ENCODE results near the gene ZNF174. TPM values are rescaled to one million over a fixed set of nuclear protein-coding genes. Genes with fewer than 3 reads are reported as not detected.
A peak's percentile ranks its signal among the peaks of the same experiment; 100 is the strongest.

ZNF174 gene
- 10 to 100 TPM in 2 of 3 donors, 1 to 10 TPM in 1; 9.3 to 17.7 (median 12.8) TPM for total RNA-seq

DNA sequence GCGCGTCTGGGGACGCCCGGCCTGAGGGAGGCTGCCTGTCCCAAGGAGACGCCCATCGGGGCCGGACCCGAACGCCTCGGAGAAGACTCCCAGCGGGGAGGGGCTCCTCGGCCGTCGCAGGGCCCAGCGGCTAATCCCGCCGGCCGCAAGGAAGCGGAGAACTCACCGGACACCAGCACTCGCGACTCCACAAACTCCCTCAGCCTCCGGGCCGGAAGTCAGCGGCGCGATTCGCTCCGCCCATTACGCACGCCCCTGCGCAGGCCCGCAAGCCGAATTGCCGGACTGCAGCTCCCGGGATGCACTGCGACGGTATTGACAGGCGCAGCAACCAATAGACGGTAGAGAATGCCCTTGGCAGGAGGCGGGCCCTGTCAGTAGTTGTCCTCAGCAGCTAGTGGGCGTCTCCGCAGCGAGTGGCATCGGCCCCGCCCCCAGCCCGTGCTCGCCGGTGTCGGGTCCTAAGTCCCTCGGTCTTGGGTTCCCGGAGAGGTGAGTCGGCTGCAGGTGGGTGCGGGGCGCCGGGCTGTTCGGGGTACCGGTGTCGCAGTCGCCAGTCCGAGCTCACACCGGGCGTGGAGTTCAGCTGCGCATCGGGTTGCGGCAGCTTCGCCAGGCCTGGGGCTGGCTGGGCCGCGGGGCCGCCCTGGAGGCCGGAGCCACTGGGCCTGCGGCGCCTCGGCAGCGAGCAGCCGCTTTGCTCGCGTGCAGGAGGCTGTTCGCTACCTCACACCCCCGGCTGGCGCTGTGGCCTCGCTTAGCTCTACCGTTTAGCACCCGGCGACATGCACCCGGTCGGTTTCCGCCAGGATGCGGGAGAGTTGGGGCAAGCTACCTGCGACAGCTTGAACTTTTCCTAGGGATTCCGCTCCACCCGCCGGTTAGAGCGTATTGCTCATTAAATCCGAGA lies at the start of gene ZNF174, which contains the start of gene ZSCAN32:
TSS of gene ZNF174 (plus strand) at position 437 of the 910 bp plus-strand sequence. CDS start 790 bp downstream, outside the sequence.
TSS of gene ZSCAN32 (minus strand) at position 226 of the 910 bp plus-strand sequence. CDS start 3,447 bp downstream, outside the sequence.
- H3K36me3 ChIP-seq = peaks cover 10% of the 10 kb centered on the region
- H3K4me1 ChIP-seq = no peaks in the 10 kb centered on the region
- intact Hi-C loops (cut with DNase I; ENCODE audit: low total_unique reads) = no loop called here
- peak within 1 kb of the TSS; percentile 91 to 95 for H3K27ac ChIP-seq
- TF ChIP-seq POLR2AphosphoS5 (IDR thresholded peaks at IDR 0.05) (peak; percentile 56 to 81 (median 58)), POLR2A (IDR thresholded peaks at IDR 0.05) (no peak)
- H3K4me3 ChIP-seq = peak within 1 kb of the TSS; percentile 86 to 98 (median 95)
- H3K27me3 ChIP-seq = no peaks in the 10 kb centered on the region
- H3K9me3 ChIP-seq = peaks cover 38 to 47% of the 10 kb centered on the region in 2 donors
- DNase-seq (ENCODE audit: low spot score in 2 of 2) = peak; percentile 98 to 99

DNA sequence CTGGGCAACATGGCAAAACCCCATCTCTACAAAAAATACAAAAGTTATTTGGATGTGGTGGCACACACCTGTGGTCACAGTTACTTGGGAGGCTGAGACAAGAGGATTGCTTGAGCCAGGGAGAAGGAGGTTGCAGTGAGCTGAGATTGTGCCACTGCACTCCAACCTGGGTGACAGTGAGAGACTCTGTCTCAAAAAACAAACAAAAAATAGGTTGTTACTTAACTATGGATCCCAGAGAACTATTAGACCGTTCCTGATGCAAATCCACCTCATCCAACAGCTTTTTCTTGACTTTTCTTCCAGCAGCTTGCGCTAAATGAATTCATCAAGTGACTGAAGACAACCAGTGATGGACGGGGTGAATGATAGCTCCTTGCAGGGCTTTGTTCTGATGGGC lies 45.4 kb upstream of the ZNF174 start, which contains the start of gene OR2C1:
TSS of gene OR2C1 (plus strand) at position 301 of the 400 bp plus-strand sequence. CDS start at position 353, 52 bp downstream.
- no peaks in the 10 kb centered on the region for H3K27me3 ChIP-seq
- peaks cover 5 to 6% of the 10 kb centered on the region in 2 donors for H3K9me3 ChIP-seq
- intact Hi-C loops (cut with DNase I; ENCODE audit: low total_unique reads) = no loop called here
- no peaks in the 10 kb centered on the region for H3K36me3 ChIP-seq
- DNase-seq (ENCODE audit: low spot score in 2 of 2) = no peak
- H3K4me1 ChIP-seq = no peaks in the 10 kb centered on the region
- no peak within 1 kb of the TSS for H3K4me3 ChIP-seq
- TF ChIP-seq POLR2AphosphoS5 (IDR thresholded peaks at IDR 0.05) (no peak), POLR2A (IDR thresholded peaks at IDR 0.05) (no peak)
- TF ChIP-seq, protein P1, sequence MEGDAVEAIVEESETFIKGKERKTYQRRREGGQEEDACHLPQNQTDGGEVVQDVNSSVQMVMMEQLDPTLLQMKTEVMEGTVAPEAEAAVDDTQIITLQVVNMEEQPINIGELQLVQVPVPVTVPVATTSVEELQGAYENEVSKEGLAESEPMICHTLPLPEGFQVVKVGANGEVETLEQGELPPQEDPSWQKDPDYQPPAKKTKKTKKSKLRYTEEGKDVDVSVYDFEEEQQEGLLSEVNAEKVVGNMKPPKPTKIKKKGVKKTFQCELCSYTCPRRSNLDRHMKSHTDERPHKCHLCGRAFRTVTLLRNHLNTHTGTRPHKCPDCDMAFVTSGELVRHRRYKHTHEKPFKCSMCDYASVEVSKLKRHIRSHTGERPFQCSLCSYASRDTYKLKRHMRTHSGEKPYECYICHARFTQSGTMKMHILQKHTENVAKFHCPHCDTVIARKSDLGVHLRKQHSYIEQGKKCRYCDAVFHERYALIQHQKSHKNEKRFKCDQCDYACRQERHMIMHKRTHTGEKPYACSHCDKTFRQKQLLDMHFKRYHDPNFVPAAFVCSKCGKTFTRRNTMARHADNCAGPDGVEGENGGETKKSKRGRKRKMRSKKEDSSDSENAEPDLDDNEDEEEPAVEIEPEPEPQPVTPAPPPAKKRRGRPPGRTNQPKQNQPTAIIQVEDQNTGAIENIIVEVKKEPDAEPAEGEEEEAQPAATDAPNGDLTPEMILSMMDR (IDR thresholded peaks at IDR 0.05) = no peak
- no peak within 1 kb of the TSS for H3K27ac ChIP-seq

DNA sequence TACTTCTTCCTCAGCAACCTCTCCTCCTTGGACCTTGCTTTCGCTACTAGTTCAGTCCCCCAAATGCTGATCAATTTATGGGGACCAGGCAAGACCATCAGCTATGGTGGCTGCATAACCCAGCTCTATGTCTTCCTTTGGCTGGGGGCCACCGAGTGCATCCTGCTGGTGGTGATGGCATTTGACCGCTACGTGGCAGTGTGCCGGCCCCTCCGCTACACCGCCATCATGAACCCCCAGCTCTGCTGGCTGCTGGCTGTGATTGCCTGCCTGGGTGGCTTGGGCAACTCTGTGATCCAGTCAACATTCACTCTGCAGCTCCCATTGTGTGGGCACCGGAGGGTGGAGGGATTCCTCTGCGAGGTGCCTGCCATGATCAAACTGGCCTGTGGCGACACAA lies 44.9 kb upstream of the ZNF174 start:
- Histone ChIP-seq H3K36me3 (no peaks in the 10 kb centered on the region), H3K27ac (no peak overlapping the region), H3K4me1 (no peaks in the 10 kb centered on the region), H3K27me3 (no peaks in the 10 kb centered on the region), H3K9me3 (peaks cover 5 to 6% of the 10 kb centered on the region in 2 donors), H3K4me3 (no peak overlapping the region)
- TF ChIP-seq, protein P1 (IDR thresholded peaks at IDR 0.05) = no peak
- TF ChIP-seq POLR2A (IDR thresholded peaks at IDR 0.05) (no peak), POLR2AphosphoS5 (IDR thresholded peaks at IDR 0.05) (no peak)
- no peak for DNase-seq (ENCODE audit: low spot score in 2 of 2)
- intact Hi-C loops (cut with DNase I; ENCODE audit: low total_unique reads) = no loop called here

DNA sequence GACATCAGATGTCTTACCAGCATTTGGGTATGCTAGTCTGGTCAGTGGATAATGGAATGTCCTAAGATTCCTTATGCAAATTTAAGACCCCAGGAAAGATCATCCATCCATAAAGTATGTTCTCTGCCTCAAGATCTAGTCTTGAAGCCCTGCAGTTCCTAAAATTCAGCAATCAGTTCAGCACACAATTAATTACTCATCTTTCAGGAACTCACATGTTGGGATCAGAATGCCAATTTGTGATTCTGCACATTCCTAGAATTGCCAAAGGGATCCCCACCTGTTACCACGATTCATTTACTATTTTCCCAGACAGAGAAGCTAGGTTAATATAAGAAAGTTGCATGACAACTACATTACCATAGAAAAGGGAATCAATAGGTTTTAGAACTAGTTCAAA lies 42.1 kb upstream of the ZNF174 start:
- TF ChIP-seq POLR2A (IDR thresholded peaks at IDR 0.05) = no peak
- TF ChIP-seq POLR2AphosphoS5 (IDR thresholded peaks at IDR 0.05) = no peak
- TF ChIP-seq, protein P1 (IDR thresholded peaks at IDR 0.05) = no peak
- intact Hi-C loops (cut with DNase I; ENCODE audit: low total_unique reads) = no loop called here
- Histone ChIP-seq H3K36me3 (no peaks in the 10 kb centered on the region), H3K4me3 (no peak overlapping the region), H3K27me3 (peaks cover 0 to 3% of the 10 kb centered on the region in 2 donors), H3K4me1 (no peaks in the 10 kb centered on the region), H3K9me3 (peaks cover 6 to 13% of the 10 kb centered on the region in 2 donors), H3K27ac (no peak overlapping the region)
- no peak for DNase-seq (ENCODE audit: low spot score in 2 of 2)

DNA sequence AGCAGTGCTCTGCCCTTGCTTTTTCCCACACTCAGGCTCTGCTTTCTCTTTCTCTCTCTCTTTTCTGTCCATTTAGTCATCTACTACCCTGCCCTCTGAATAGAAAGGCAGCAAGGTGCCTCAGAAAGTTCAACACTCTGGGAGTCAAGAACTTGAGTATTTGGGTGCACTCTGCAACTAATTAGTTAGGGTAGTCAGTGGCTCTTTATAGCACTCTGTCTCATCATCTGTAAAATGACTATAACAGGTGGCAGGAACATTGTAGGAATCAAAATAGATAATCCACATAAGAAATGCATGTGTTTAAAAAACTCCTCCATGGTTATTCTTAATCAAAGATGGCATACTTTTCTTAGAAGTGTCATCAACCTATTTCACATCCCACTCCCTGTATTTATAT lies 38.1 kb upstream of the ZNF174 start:
- TF ChIP-seq, protein P1 (IDR thresholded peaks at IDR 0.05) = no peak
- TF ChIP-seq POLR2AphosphoS5 (IDR thresholded peaks at IDR 0.05) (no peak), POLR2A (IDR thresholded peaks at IDR 0.05) (no peak)
- Histone ChIP-seq H3K4me3 (no peak overlapping the region), H3K36me3 (no peaks in the 10 kb centered on the region), H3K9me3 (peaks cover 26 to 34% of the 10 kb centered on the region in 2 donors), H3K27ac (no peak overlapping the region), H3K4me1 (no peaks in the 10 kb centered on the region), H3K27me3 (peaks cover 0 to 3% of the 10 kb centered on the region in 2 donors)
- DNase-seq (ENCODE audit: low spot score in 2 of 2) = no peak
- intact Hi-C loops (cut with DNase I; ENCODE audit: low total_unique reads) = no loop called here
